Measurements from ENCODE around the gene PCDHGA1. TPM values are rescaled to one million over a fixed set of nuclear protein-coding genes. Genes with fewer than 3 reads are reported as not detected.

The PCDHGA1 gene
- total and polyA plus RNA-seq, 9 of the 15 experiments (the other 6 are each of a cell fraction or from before 2014, with no cell fraction given), result 0.05 to 0.26 (median 0.18) TPM; not detected in 2

DNA sequence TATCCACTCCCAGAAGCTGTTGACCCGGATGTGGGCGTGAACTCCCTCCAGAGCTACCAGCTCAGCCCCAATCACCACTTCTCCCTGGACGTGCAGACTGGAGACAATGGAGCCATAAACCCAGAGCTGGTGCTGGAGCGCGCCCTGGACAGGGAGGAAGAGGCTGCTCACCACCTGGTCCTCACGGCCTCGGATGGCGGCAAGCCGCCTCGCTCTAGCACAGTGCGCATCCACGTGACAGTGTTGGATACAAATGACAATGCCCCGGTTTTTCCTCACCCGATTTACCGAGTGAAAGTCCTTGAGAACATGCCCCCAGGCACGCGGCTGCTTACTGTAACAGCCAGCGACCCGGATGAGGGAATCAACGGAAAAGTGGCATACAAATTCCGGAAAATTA is 63.0 kb downstream of the PCDHGA1 start (continued):
- TF ChIP-seq, protein P1, sequence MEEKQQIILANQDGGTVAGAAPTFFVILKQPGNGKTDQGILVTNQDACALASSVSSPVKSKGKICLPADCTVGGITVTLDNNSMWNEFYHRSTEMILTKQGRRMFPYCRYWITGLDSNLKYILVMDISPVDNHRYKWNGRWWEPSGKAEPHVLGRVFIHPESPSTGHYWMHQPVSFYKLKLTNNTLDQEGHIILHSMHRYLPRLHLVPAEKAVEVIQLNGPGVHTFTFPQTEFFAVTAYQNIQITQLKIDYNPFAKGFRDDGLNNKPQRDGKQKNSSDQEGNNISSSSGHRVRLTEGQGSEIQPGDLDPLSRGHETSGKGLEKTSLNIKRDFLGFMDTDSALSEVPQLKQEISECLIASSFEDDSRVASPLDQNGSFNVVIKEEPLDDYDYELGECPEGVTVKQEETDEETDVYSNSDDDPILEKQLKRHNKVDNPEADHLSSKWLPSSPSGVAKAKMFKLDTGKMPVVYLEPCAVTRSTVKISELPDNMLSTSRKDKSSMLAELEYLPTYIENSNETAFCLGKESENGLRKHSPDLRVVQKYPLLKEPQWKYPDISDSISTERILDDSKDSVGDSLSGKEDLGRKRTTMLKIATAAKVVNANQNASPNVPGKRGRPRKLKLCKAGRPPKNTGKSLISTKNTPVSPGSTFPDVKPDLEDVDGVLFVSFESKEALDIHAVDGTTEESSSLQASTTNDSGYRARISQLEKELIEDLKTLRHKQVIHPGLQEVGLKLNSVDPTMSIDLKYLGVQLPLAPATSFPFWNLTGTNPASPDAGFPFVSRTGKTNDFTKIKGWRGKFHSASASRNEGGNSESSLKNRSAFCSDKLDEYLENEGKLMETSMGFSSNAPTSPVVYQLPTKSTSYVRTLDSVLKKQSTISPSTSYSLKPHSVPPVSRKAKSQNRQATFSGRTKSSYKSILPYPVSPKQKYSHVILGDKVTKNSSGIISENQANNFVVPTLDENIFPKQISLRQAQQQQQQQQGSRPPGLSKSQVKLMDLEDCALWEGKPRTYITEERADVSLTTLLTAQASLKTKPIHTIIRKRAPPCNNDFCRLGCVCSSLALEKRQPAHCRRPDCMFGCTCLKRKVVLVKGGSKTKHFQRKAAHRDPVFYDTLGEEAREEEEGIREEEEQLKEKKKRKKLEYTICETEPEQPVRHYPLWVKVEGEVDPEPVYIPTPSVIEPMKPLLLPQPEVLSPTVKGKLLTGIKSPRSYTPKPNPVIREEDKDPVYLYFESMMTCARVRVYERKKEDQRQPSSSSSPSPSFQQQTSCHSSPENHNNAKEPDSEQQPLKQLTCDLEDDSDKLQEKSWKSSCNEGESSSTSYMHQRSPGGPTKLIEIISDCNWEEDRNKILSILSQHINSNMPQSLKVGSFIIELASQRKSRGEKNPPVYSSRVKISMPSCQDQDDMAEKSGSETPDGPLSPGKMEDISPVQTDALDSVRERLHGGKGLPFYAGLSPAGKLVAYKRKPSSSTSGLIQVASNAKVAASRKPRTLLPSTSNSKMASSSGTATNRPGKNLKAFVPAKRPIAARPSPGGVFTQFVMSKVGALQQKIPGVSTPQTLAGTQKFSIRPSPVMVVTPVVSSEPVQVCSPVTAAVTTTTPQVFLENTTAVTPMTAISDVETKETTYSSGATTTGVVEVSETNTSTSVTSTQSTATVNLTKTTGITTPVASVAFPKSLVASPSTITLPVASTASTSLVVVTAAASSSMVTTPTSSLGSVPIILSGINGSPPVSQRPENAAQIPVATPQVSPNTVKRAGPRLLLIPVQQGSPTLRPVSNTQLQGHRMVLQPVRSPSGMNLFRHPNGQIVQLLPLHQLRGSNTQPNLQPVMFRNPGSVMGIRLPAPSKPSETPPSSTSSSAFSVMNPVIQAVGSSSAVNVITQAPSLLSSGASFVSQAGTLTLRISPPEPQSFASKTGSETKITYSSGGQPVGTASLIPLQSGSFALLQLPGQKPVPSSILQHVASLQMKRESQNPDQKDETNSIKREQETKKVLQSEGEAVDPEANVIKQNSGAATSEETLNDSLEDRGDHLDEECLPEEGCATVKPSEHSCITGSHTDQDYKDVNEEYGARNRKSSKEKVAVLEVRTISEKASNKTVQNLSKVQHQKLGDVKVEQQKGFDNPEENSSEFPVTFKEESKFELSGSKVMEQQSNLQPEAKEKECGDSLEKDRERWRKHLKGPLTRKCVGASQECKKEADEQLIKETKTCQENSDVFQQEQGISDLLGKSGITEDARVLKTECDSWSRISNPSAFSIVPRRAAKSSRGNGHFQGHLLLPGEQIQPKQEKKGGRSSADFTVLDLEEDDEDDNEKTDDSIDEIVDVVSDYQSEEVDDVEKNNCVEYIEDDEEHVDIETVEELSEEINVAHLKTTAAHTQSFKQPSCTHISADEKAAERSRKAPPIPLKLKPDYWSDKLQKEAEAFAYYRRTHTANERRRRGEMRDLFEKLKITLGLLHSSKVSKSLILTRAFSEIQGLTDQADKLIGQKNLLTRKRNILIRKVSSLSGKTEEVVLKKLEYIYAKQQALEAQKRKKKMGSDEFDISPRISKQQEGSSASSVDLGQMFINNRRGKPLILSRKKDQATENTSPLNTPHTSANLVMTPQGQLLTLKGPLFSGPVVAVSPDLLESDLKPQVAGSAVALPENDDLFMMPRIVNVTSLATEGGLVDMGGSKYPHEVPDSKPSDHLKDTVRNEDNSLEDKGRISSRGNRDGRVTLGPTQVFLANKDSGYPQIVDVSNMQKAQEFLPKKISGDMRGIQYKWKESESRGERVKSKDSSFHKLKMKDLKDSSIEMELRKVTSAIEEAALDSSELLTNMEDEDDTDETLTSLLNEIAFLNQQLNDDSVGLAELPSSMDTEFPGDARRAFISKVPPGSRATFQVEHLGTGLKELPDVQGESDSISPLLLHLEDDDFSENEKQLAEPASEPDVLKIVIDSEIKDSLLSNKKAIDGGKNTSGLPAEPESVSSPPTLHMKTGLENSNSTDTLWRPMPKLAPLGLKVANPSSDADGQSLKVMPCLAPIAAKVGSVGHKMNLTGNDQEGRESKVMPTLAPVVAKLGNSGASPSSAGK (IDR thresholded peaks at IDR 0.05), result peak; percentile 18; the same call in 1 of the 2 replicates
- no peak for TF ChIP-seq POLR2A (conservative IDR thresholded peaks at IDR 0.05)
- no peak for TF ChIP-seq ZNF354B (CRISPR knock-in tag; IDR thresholded peaks at IDR 0.05)

Measured in K562 (cell line).